Kidney (tissue), 14 donors: ENCODE data around the gene CADPS. TPM values are rescaled to one million over a fixed set of nuclear protein-coding genes. Genes with fewer than 3 reads are reported as not detected.

Experiments used
- DNase-seq, 5 donors: peaks; one replicate each; pipeline ENCODE4 v3.0.0-alpha.2; 2013 to 2020
- FAIRE-seq: peaks from 2 replicates; lab custom pipeline; 2012; peaks lifted over from hg19 to GRCh38; lab: Jason Lieb, UNC
- H3K27ac ChIP-seq, 2 donors: one replicate each; pipeline ENCODE4 v1.7.0; 2013; ENCODE audit warnings: low read depth in 2 of 2, low read length in 2 of 2, inconsistent platforms in 1 of 2
- H3K27me3 ChIP-seq: one replicate; pipeline ENCODE4 v1.7.1; 2013; ENCODE audit warnings: low read length, inconsistent platforms; ENCODE audit not compliant: control insufficient read depth, insufficient read depth
- H3K36me3 ChIP-seq, 3 donors: one replicate each; pipeline versions ENCODE4 v1.7.0 to v1.7.1; 2013; ENCODE audit warnings: low read length in 3 of 3, control low read depth in 1 of 3, inconsistent platforms in 1 of 3; ENCODE audit not compliant: insufficient read depth in 3 of 3, control insufficient read depth in 2 of 3
- H3K4me1 ChIP-seq, 3 donors: one replicate each; pipeline versions ENCODE4 v1.7.0 to v1.7.1; 2013; ENCODE audit warnings: low read length in 3 of 3, inconsistent platforms in 1 of 3, low read depth in 1 of 3; ENCODE audit not compliant: control insufficient read depth in 2 of 3, insufficient read depth in 2 of 3
- H3K4me3 ChIP-seq, 3 donors: one replicate each; pipeline versions ENCODE4 v1.7.0 to v1.8.1; 2013; ENCODE audit warnings: low read length in 3 of 3, control low read depth in 1 of 3, inconsistent platforms in 1 of 3
- H3K9ac ChIP-seq, 3 donors: one replicate each; pipeline versions ENCODE4 v1.7.0 to v1.7.1; 2013; ENCODE audit warnings: low read length in 3 of 3, control low read depth in 1 of 3, inconsistent platforms in 1 of 3
- H3K9me3 ChIP-seq, 3 donors: one replicate each; pipeline versions ENCODE4 v1.7.0 to v1.7.1; 2013; ENCODE audit warnings: low read length in 3 of 3, control low read depth in 1 of 3, inconsistent platforms in 1 of 3; ENCODE audit not compliant: control insufficient read depth in 2 of 3, insufficient read depth in 1 of 3
- intact Hi-C: fragments of 100-400 bp; cut with DNase I; formaldehyde crosslinking; loops from one replicate; pipeline ENCODE4 v1.11.1; 2022
- polyA plus RNA-seq: library from polyadenylated mRNA; stranded (reverse); fragments of 350-450 nt; fragmentation: Illumina TruSeq; extraction: RNeasy Lipid Tissue Mini Kit (QIAGEN cat#74804); gene quantifications from one replicate; pipeline ENCODE4 v1.2.3, GENCODE V29; 2014; ENCODE audit warnings: low read depth, low replicate concordance; ENCODE audit not compliant: insufficient read depth
- total RNA-seq: library from RNA; stranded (reverse); fragmentation: NEBNext Ultra II Directional; extraction: Animal tissue kit (Norgen Biotek cat#: 25700); gene quantifications from one replicate; pipeline ENCODE4 v1.2.1, GENCODE V29; 2021
- TF ChIP-seq, protein P1 (sequence below): IDR thresholded peaks from 3 replicates; pipeline ENCODE4 v1.5.1; 2012; ENCODE audit warnings: mild to moderate bottlenecking, moderate library complexity, borderline replicate concordance; ENCODE audit not compliant: insufficient read depth; ENCODE audit errors: extremely low read depth
- donor health status: control.
- donor health status: control.
- donor health status: control.
- donor health status: control.
- donor health status: control.
- donor health status: DM: yes; HTN: yes; CAD: no.
- donor health status: Normal renal cell carcinoma (clear cell type).

The CADPS gene
- total and polyA plus RNA-seq, 2 donors from 2014 or later = 0.98 TPM; not detected in 1

DNA sequence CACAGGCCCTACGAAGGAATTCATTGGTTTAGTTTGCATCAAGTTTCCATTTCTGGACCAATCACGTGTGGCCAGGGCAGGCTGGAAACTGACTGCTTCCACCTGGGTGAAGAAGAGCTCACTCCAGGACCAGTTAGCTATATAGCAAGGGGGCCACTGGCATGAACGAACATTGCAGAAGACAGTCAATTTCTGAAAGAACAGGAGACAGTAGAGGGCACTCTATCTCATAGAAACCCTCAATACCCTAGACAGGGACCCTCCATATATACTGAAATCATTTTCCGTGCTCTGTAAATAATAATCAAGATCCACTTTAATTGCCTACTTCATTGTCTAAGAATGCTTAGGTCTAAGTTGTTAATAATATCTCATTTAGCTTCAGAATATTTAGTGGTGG is 215.6 kb downstream of the CADPS start:
- DNase-seq = no peak
- no peak for FAIRE-seq

DNA sequence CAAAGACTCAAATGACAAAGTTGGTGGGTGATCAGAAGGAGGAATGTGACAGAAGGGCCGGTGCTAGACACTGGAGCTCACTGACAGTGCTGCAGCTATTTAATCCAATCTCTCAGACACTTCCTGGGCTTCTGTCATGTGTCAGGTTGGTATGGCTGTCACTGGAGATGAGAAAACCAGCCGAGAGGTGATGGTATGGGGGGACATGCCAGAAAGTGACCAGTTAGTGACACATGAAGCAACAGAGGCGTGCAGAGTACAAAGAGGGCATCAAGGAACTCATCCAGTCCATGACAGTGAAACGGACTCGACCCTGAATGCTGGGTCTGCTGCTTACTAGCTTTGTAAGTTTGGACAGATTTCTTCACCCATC is 219.5 kb downstream of the CADPS start:
- intact Hi-C loops = no loop called here
- FAIRE-seq (no peak), DNase-seq (no peak)
- TF ChIP-seq, protein P1, sequence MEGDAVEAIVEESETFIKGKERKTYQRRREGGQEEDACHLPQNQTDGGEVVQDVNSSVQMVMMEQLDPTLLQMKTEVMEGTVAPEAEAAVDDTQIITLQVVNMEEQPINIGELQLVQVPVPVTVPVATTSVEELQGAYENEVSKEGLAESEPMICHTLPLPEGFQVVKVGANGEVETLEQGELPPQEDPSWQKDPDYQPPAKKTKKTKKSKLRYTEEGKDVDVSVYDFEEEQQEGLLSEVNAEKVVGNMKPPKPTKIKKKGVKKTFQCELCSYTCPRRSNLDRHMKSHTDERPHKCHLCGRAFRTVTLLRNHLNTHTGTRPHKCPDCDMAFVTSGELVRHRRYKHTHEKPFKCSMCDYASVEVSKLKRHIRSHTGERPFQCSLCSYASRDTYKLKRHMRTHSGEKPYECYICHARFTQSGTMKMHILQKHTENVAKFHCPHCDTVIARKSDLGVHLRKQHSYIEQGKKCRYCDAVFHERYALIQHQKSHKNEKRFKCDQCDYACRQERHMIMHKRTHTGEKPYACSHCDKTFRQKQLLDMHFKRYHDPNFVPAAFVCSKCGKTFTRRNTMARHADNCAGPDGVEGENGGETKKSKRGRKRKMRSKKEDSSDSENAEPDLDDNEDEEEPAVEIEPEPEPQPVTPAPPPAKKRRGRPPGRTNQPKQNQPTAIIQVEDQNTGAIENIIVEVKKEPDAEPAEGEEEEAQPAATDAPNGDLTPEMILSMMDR = no peak
- H3K9me3 ChIP-seq = no peaks in the 10 kb centered on the region
- H3K9ac ChIP-seq = no peak overlapping the region
- no peak overlapping the region for H3K27ac ChIP-seq
- H3K4me3 ChIP-seq = no peak overlapping the region
- H3K36me3 ChIP-seq = no peaks in the 10 kb centered on the region
- no peaks in the 10 kb centered on the region for H3K4me1 ChIP-seq
- H3K27me3 ChIP-seq = no peaks in the 10 kb centered on the region

More for the DNA sequence above, 215.6 kb downstream of the CADPS start:
- Histone ChIP-seq H3K36me3 (no peaks in the 10 kb centered on the region), H3K4me3 (no peak overlapping the region), H3K9me3 (no peaks in the 10 kb centered on the region), H3K9ac (no peak overlapping the region), H3K4me1 (no peaks in the 10 kb centered on the region), H3K27ac (no peak overlapping the region), H3K27me3 (no peaks in the 10 kb centered on the region)
- TF ChIP-seq, protein P1 = no peak
- intact Hi-C loops = no loop called here

DNA sequence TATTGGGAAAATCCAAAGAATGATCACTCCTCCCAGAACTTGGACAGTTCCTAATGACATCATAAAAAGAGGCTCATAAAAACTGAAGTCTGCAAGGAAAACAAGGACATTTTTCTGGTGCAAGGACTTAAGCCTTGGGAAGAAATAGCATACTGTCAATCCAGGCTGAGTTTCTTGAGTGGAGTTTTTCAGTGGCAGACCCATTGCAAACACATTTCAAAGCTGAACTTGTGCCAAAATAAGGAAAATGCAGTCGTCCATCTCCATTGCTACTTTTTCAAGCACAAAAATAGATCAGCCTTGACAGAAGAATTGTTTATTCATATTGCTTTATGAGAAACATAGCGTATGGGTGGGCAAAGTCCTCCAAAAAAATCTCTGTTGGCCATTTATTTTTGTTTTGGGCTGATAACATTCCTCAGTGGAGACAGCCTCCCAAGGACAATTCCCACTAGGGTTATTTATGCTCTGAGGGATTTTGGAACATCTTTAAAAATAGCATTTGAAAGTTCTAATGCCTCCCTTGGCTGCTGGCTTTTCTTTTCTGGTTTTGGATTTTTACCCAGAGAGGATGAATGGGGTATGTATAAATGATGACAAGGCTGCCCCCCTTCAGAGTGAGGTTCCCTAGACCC is 220.0 kb downstream of the CADPS start:
- Histone ChIP-seq H3K27ac (no peak overlapping the region), H3K4me1 (no peaks in the 10 kb centered on the region), H3K27me3 (no peaks in the 10 kb centered on the region), H3K36me3 (no peaks in the 10 kb centered on the region), H3K9me3 (no peaks in the 10 kb centered on the region), H3K9ac (no peak overlapping the region), H3K4me3 (no peak overlapping the region)
- DNase-seq (no peak), FAIRE-seq (no peak)
- intact Hi-C loops = no loop called here
- TF ChIP-seq, protein P1 = no peak

DNA sequence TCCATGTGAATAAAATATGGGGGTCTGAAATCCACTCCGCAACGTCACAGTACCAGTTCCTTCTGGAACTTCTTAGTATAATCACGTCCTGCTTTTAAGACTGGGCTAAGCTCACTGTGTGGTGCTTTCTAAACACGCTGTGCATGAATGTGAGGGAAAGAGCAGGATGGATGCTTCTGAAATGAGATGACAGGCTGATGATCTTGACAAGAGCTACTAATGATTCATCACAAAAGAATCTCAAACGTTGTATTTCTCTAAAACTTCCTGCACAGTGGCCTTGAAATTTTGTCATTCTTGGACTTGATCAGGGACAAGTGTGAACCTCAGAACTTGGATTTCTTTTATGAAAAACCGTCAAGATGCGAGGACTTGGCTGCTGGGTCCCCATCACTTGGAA is 221.4 kb downstream of the CADPS start:
- Histone ChIP-seq H3K4me1 (no peaks in the 10 kb centered on the region), H3K27ac (no peak overlapping the region), H3K4me3 (no peak overlapping the region), H3K27me3 (no peaks in the 10 kb centered on the region), H3K9me3 (no peaks in the 10 kb centered on the region), H3K36me3 (no peaks in the 10 kb centered on the region), H3K9ac (no peak overlapping the region)
- no peak for FAIRE-seq
- TF ChIP-seq, protein P1 = no peak
- intact Hi-C loops = no loop called here
- DNase-seq = no peak
